NB4 (cell line): Measurements from ENCODE around the gene SP100.

Experiments
- DNase-seq: peaks from one replicate; pipeline ENCODE4 v3.0.0; 2010; ENCODE audit warnings: low read depth
- H3K4me3 ChIP-seq: one replicate; pipeline ENCODE4 v1.5.1; 2011; ENCODE audit warnings: mild to moderate bottlenecking, low read depth, low read length, moderate library complexity
- CTCF ChIP-seq: IDR thresholded peaks from one replicate; pipeline ENCODE4 v1.5.1; 2012; ENCODE audit warnings: low read depth, low read length
- MYC ChIP-seq: IDR thresholded peaks from 2 replicates; pipeline ENCODE4 v1.6.1; 2011; ENCODE audit warnings: low read depth, low read length
- POLR2A ChIP-seq: IDR thresholded peaks from 2 replicates; pipeline ENCODE4 v1.6.1; 2011; ENCODE audit warnings: mild to moderate bottlenecking; ENCODE audit not compliant: insufficient read length; ENCODE audit errors: extremely low read depth
- TF ChIP-seq, protein P1 (sequence below): IDR thresholded peaks from 2 replicates; pipeline ENCODE4 v1.6.1; 2011; ENCODE audit warnings: low read depth, low read length

The SP100 gene

GRCh38 chr2:230552181-230552580 is 136.2 kb downstream of the SP100 start:
- DNase-seq: no peak
- no peak for TF ChIP-seq CTCF
- no peak overlapping the region for H3K4me3 ChIP-seq

- TF ChIP-seq MYC: no peak
- no peak for TF ChIP-seq CTCF
- TF ChIP-seq POLR2A: no peak
- TF ChIP-seq, protein P1, sequence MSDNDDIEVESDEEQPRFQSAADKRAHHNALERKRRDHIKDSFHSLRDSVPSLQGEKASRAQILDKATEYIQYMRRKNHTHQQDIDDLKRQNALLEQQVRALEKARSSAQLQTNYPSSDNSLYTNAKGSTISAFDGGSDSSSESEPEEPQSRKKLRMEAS: no peak
- DNase-seq: no peak
- H3K4me3 ChIP-seq: no peak overlapping the region
Observed at GRCh38 chr2:230557065-230557464, 141.1 kb downstream of the SP100 start.

DNA sequence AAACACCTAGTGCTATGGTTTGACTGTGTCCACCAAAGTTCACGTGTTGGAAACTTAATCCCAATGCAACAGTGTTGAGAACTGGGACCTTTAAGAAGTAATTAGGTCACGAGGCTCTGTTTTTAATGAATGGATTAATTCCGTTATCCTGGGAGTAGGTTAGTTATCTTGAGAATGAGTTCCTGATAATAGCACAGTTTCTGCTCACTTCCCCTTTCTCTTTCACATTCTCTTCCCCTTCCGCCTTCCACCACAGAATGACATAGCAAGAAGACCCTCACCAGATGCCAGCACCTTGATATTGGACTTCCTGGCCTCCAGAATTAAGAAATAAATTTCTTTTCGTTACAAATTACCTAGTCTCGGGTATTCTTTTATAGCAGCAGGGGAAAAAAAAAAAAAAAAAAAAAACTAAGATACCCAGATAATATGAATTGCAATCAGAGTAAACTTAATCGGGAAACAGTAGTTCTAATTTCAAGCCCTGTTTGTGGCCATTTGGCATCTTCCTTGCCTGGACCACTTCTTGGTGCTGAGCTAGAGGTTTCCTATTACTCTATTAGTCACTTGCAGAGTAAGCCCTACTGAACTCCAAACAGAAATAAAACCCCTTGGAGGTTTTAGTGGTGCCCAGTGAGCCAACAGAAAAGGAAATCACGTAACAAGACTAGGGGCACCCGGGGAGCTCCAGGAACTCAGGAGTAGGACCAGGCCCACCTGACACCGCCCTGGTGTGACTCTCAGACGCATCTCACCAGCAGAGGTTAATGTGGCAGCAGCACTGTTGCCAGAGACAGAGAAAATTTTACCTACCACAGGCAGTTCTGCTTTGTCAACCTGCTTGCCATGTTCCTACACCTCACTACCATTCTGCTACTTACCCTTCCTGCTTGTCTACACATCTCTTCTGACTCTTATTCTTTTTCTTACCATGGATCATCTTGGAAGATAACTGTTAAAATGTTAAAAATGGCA is 149.1 kb downstream of the SP100 start:
- peak; percentile 71 for DNase-seq

DNA sequence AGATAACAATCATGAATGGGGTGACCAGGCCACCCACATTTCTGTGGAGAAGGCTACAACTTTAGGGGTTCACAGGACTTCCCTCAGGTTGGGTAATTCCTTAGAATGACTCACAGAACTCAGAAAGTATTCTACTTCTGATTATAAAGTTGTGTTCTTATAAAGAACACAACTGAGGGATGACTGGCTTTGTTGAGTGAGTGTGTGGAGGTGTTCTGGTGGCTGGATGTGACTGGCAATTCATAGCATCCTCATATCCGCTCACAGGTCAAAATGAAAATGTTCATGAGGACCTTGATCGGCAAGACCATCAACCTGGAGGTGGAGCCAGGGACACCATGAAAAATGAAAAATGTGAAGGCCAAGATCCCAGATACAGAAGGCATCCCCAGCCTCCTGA is 153.3 kb downstream of the SP100 start:
- TF ChIP-seq POLR2A (no peak), MYC (no peak), CTCF (no peak)
- TF ChIP-seq, protein P1: no peak
- DNase-seq: no peak
- no peak overlapping the region for H3K4me3 ChIP-seq

More for the DNA sequence above, 149.1 kb downstream of the SP100 start:
- H3K4me3 ChIP-seq: no peak overlapping the region
- no peak for TF ChIP-seq MYC
- TF ChIP-seq POLR2A: no peak
- TF ChIP-seq, protein P1: no peak
- no peak for TF ChIP-seq CTCF

DNA sequence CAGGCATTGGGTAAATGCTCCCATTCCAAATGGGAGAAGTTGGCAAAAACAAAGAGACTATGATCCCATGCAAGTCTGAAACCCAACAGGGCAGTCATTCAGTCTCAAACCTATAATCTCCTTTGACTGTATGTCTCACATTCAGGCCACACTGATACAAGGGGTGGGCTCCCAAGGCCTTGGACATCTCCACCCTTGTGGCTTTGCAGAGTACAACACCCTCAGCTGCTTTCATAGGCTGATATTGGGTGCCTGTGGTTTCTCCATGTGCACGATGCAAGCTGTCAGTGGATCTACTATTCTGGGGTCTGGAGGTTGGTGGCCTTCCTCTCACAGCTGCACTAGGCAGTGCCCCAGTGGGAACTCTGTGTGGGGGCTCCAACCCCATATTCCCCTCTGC is 155.0 kb downstream of the SP100 start:
- TF ChIP-seq MYC (no peak), POLR2A (no peak), CTCF (no peak)
- TF ChIP-seq, protein P1: no peak
- no peak for DNase-seq
- no peak overlapping the region for H3K4me3 ChIP-seq
